HG02885 (cell line): Measurements from ENCODE around the gene SCRT2.
"Not testable (repeated sequence)": the region's sequence is repeated elsewhere in the genome, so short reads cannot be mapped to it uniquely, and the experiment has no call there.

Source experiments
- ATAC-seq: cut with Tn5 transposase; IDR thresholded peaks from one replicate; pipeline ENCODE4 v1.9.1; 2021; ENCODE audit warnings: mild to moderate bottlenecking; ENCODE audit not compliant: unreplicated experiment, poor library complexity

The SCRT2 gene

DNA sequence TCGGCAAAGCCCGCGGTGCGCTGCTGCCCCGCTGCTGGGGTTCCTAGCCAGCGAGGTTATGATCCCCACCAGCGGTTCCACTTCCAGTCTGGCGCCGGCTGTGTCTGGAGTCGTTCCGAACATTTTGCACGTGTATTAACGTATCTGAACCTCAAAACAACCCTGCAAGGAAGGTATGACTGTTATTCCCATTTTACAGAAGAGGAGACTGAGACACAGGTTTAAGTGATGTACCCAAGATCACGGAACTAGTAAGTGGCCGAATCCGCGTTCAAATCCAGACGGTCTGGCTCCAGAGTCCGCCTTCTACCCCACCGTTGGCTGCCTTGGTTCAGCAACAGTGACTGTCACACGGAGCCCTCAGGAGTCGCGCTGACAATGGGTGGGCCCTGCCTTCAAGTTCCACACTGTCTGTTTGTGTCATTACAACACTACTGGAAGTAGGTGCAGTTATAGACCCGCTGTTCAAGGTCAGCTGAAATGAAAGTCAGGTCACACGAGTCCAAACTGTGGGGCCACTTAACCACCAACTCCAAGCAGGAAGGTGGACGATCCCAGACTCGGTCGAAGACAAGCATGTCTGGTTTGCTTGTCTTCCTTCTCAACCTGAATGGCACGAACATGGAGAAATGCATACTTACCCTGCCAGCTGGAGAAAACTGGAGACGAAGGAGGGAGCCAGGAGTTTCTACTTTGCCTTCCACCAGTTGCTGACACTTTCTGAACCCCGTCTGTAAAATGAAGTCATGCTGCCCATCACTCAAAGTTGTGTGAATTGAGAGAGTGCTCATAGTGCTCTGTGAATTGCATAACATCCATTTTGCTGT lies 21.8 kb downstream of the SCRT2 start:
- ATAC-seq = no peak

DNA sequence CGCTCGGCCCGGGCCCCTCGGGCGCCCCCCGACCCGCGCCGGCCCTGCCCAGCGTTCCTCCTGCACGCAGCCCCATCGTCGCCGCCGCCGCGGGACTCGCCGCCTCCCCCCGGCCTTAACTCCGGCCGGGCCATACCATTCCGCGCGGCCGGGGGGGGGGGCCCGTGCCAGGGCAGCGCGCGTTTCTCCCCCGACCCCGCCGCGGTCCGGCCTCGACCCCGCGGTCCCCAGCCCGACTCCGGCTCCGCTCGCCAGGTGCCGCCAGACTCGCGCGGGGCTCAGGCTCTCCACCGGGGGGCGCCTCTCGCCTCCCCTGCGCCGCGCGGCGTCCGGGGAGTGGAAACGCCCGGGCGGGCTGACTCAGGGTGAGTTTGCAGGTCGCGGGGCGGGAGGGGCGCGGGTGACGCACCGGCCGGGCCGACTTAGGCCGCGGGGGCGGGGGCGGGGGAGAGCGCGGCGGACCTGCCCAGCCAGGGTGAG lies 22.5 kb downstream of the SCRT2 start, which contains the start of gene SRXN1:
SRXN1 (minus strand) TSS at position 91 of the 480 bp plus-strand sequence; CDS start at position 76, 15 bp downstream.
- ATAC-seq = peak; percentile 89

DNA sequence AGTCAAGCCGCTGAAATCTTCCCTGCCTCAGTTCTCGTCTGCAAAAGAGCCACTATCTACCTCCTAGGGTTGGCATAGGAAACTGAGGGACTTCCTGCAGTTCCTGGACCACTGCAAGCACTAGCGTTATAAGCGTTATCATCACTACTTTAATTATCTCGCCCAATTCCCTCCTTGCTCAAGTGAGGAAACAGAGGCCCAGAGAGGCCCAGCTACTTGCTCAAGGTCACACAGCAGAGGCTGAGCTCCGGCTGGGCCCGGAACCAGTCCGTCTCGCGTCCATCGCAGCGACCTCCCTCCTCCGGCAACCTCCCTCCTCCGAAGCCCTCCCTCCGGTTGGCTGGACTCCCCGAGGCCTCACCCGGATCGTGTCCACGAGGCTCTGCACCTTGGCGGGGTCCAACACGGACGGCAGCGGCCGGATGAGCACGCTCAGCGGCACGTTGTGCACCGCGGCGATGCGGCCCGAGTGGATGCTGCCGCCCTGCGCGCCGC lies 22.9 kb downstream of the SCRT2 start:
- ATAC-seq = no peak

DNA sequence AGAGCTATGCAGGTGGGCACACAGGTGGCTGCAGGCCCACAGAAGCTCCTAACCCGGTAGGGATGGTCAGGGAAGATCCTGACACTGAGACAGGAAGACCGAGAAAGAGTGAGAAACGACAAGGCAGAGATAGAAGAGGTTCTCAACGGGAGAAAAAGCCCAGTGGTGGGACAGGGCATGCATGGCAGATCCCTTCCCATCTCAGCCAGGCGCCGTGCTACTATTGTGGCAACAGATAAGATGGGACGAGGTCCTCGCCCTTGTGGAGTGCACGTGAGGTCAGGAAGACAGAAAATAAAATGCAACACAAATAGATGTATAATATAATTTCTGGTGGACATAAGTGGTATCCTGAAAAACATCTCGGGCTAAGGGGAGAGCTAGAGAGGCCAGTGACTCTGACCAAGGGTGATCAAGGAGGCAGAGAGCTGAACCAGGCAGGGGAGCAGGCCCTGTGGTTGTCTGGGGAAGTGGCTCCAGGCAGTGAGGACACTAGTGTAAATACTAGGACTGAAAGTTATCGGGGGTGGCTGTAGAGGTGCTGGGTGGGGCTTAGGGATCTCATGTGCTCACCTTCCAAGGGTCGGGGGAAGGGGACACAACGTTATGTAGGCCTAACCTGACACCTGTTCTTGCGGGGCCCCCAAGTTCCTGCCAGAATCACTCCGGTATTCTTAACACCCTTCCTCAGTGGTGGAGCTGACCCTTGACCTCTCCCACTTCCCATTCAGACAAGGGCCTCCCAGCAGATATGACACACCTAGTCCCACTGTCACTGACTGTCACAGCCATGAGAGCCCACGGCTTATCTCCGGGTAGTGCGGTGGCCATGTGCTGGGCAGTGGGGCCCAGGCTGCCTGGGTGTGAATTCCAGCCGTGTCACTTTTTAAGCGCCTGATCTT lies 23.6 kb downstream of the SCRT2 start:
- ATAC-seq = no peak

DNA sequence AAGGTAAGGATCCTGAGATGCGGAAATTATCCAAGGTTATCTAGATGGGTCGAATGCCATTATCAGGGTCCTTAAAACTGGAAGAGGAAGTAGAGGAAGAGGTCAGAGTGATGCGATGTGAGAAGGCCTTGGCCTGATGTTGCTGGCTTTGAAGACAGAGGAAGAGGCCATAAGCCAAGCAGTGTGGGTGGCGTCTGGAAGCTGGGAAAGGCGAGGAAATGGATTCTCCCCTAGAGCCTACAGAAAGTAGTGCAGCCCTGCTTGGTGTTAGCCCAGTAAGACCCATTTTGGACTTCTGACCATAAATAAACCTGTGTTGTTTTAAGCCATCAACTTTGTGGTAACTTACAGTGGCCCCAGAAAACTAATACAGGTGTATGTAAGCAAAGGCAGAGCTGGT lies 24.6 kb downstream of the SCRT2 start:
- ATAC-seq = no peak

DNA sequence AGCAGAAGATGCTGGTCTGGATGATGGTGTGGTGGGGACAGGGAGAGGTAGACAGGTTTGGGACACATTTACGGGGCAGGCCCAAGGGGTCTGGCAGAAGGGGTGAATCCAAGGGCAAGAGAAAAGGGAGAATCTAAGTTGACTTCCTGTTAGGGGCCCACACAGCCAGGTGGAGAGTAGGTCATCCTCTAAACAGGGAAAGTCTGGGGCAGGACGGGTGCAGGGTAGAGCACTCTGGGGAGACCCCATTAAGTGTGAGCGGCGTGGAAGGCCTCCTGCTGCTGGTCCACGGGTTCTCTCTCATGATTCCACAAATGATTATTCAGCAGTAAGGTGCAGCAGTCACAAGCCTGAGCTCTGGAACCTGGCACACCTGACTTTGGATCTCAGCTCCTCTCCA lies 25.3 kb downstream of the SCRT2 start:
- ATAC-seq = no peak

DNA sequence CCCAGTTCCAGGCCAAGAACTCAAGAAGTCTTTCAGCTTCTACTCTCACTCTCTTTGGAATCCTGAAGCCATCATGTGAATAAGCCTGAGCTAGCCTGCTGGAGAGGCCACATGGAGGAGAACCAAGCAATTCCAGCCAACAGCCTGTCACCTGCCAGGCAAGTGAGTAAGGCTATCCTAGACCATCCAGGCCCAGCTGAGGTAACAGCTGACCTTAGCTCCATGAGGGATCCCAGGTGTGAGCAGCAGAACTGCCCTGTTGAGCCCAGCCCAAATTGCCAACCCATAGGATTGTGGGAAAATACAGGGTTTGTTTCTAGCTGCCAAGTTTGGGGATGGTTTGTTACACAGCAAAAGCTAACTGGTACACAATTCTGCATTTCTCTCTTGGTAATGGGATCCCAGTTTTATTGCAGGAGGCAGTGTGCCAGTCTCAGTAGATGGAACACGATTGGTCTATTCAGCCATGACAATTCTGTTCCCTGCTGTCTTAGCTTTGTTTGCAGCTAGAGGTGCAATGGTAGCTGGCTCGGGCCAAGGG lies 28.1 kb downstream of the SCRT2 start:
- no peak for ATAC-seq

DNA sequence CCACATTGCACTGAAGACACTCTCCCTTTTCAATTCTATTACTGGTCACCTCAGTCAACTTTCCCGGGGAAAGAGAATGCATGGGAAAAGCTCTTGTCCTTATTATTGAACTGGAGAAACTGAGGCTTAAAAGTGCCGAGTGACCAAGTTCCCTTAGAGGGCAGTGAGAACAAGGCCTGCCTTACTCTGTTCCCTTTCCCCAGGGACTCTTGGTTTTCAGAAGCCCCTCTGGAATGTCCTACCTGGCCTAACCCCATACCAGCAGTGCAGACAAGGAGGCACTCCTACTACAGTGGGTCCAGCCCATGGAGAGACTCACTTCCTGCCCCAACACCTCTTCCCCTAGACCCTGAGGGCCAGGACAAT lies 28.8 kb downstream of the SCRT2 start:
- ATAC-seq = no peak

DNA sequence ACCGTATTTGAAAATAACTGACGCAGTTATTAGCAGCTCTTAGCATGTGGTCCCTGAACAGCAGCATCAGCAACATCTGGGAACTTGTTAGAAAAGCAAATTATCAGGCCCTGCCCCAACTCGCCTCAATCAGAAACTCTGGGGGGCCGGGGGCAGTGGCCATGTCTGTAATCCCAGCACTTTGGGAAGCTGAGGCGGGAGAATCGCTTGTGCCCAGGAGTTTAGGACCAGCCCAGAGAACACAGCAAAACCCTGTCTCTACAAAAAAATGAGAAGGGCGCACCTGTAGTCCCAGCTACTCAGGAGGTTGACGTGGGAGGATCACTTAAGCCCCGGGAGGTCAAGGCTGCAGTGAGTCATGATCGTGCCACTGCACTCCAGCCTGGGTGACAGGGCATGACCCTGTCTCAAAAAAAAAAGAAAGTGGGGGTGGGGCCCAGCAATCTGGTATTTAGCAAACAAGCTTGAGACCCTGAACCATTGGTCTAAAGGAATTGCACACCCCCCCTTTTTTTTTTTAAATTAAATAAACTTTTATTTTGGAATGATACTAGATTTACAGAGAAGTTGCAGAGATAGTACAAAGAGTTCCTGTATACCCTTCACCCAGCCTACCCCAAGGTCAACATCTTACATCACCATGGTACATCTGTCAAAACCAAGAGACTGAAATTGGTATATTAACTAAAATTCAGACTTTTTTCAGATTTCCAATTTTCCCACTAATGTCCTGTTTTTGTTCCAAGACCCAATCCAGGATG lies 29.3 kb downstream of the SCRT2 start:
- ATAC-seq = no peak

DNA sequence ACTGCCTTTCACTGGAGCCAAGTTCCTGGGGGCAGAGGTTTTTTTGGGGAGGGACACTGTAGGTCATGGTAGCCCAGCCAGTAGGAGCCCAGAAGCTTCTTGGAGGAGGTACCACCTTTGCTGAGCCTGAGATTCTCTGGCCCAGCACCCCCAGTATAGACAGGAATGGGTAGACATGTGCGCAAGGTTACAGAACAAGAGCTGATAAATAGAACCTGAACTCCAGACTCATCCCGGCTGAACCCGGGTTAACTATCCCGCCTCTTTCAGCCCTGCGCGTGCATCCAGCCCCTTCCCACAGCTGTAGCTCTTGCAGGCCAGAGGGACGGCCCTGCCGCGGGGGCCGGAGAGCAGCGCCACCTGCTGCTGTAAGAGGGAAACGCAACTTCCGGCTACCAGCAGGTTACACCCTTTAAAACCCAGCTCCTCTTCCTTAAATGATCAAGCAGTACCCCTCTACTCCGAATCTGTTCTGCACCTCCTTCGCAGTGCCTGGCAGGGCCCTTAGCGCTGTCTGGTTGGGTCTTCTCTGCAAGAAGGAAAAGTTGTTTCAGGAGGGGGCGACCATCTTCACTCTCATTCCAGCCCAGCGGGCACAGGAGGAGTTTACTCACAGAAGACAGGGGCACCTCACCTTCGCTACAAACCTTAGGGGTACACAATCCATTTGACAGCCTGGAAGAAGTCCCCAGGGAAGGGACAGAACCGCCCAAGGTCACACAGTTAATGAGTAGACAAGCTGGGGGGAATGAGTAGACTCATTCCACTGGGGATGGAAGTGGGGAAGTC lies 30.1 kb downstream of the SCRT2 start:
- peak; percentile 75 for ATAC-seq

DNA sequence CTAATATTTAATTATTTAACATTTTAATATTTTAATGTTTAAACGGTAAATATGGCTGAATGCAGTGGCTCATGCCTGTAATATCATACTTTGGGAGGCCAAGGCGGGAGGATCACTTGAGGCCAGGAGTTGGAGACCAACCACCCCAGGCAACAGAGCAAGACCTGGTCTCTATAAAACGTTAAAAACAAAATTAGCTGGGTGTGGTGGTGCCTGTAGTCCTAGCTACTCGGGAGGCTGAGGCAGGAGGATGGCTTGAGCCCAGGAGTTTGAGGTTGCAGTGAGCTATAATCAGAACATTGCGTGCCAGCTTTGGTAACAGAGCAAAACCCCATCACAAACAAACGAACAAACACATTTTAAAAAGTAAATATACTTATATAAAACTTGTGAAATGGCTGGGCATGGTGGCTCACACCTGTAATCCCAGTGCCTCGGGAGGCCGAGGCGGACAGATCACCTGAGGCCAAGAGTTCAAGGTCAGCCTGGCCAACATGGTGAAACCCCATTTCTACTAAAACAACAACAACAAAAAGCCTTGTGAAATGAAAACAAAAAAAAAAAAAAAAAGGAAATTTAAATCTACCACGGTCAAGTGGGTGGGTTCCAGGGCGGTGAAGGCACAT lies 30.8 kb downstream of the SCRT2 start:
- no peak for ATAC-seq

DNA sequence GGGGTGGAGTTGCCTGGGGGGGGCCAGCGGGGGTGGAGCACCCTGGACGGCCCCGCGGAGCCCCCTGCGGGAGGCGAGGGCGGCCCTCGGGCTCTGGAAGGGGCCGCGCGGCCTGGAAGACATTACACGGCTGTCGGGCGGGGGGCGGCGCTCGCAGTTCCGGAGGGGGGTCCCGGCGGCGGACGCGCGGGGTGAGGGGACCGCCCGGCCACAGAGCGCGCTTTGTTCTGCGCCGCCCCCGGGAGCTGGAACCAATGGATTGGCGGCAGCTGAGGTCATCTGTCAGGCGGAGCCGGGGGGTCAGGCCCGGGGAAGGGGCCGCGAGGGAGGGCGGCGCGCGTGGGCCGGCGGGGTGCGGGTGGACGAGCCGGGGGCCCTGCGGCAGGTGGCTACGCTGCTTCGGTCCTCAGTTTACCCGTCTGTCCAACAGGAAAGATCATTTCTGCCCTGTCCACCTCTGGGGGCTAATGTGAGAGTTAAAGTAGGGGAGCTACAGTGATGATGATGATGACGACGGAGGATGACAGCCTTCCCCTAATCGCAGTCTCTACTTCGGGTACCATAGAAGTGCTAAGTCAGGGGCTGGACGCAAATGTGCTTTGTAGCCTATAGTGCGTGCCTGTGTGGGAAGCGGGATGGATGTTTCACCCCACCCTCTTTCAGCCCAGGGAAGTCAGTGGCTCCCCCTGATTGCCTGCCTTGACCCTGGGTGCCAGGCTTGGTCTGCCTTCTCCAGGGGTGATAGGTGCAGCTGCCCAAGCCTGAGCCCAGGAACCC lies 33.0 kb downstream of the SCRT2 start:
- ATAC-seq = no peak

DNA sequence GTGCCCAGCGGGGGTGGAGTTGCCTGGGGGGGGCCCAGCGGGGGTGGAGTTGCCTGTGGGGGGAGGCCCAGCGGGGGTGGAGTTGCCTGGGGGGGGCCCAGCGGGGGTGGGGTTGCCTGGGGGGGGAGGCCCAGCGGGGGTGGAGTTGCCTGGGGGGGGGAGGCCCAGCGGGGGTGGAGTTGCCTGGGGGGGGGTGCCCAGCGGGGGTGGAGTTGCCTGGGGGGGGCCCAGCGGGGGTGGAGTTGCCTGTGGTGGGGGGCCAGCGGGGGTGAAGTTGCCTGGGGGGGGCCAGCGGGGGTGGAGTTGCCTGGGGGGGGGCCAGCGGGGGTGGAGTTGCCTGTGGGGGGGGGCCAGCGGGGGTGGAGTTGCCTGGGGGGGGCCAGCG lies 33.6 kb downstream of the SCRT2 start:
- ATAC-seq = not testable (repeated sequence)

DNA sequence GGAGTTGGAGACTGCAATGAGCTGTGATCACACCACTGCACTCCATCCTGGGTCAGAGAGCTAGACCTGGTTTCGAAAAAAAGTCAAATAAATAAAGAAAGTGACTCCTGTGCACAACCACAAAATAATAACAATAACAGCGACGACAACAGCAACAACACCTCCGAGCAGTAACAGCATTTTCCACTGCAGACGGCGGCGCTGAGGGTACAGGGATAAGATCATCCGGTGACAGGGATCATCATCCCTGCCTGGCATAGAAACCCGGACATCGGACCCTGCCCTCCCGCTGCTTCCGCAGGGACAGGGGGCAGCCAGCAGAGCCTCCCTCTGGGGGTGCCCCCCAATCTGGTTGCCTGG lies 34.1 kb downstream of the SCRT2 start:
- ATAC-seq = no peak

DNA sequence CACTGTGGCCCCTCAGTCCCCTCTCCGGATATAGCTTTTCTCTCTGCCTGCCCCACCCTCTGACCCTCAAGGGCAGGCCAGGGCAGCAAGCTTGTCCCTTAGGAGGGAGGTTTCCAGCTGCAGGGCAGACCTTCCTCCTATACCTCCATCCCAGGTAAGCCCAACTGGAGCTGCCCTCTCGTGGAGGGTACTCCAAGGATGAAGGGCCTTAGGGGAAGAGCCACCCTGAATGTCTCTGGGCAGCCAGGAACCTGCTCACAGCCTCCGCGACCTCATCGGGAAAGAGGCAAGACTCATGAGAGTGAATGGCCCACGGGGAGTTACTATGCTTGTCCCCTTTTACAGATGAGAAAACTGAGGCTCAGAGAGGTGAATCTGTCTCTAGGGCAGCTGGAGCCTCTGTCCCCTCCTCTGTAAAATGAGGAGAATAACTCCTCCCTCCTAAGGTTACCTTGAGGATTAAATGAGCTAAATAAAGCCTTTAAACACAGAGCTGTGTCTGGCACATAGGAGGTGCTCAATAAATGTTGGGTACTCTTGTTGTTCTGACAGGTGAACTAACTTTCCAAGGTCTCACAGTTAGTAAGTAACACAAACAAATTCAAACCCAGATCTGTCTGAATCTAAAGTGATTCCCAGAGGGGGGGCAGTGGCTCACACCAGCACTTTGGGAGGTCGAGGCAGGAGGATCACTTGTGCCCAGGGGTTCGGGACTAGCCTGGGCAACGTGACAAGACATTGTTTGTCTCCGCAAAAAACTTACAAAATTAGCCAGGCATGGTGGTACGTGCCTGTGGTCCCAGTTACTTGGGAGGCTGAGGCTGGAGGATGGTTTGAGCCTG lies 34.7 kb downstream of the SCRT2 start:
- ATAC-seq = no peak

DNA sequence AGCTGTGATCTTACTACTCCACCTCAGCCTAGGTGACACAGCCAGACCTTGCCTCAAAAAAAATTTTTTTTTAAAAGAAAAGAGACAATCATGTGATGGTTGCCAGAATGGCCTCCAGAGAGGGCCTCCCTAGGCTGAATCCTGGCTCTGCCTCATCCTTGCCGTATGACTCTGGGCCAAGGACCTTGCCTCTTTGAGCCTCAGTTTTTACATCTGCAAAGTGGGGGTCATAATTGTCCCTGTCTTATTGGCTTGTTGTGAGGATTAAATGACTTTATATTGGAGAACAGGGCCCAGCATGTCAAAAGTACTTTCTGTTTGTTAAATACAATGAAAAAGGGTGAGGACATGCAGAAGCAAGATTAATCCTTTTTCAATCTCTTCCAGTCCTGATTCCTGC lies 37.0 kb downstream of the SCRT2 start:
- no peak for ATAC-seq

DNA sequence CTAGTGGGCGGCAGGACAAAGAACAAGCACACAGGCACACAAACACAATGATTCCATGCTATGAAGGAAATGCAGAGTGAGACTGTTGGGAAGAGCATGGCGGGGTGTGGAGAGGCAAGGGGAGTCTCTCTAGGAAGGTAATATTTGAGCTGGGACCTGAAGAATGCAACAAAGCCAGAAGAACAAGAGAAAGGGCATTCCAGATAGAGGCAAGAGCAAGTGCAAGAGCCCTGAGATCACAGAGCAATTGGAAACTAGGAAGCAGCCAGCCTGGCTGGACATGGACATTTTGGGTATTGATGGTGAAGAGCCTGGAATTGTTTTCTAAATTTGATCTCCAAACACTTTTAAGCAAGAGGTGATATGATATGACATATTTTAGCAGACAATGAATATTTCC lies 38.0 kb downstream of the SCRT2 start:
- ATAC-seq = no peak
